PC-9 (cell line): Measurements from ENCODE around the gene PARK7. TPM values are rescaled to one million over a fixed set of nuclear protein-coding genes. Genes with fewer than 3 reads are reported as not detected.
A peak's percentile ranks its signal among the peaks of the same experiment; 100 is the strongest.

ENCODE experiments used
- BruUV-seq: library from RNA; stranded (reverse); fragments of 400-500 nt; replicated peaks from 2 replicates; lab custom pipeline; 2021; lab: Mats Ljungman, UMichigan
- CTCF ChIA-PET: fragments of 300-600 bp; sonication (Branson Sonifier 250); formaldehyde crosslinking; loops from one replicate; lab custom pipeline; 2022; ENCODE audit warnings: antibody characterized with exemption; lab: Charles Lee
- POLR2A ChIA-PET: fragments of 300-600 bp; sonication (Branson Sonifier 250); formaldehyde crosslinking; loops from one replicate; lab custom pipeline; 2022; ENCODE audit warnings: antibody characterized with exemption; ENCODE audit not compliant: unreplicated experiment; lab: Charles Lee
- DNase-seq, 2 experiments: peaks; one replicate each; pipeline versions ENCODE4 v3.0.0 to v3.0.0-alpha.2; 2015 to 2022; ENCODE audit warnings: mixed read lengths in 1 of 2
- H2AFZ ChIP-seq: fragments of 200-600 bp; sonication (generic); 2 replicates; pipeline ENCODE4 v1.8.1; 2017; ENCODE audit warnings: antibody characterized with exemption
- H3F3A ChIP-seq: fragments of 200-600 bp; sonication (generic); 2 replicates; pipeline ENCODE4 v1.8.1; 2017; ENCODE audit warnings: antibody characterized with exemption, mild to moderate bottlenecking, low read depth; ENCODE audit not compliant: insufficient read depth
- H3K27ac ChIP-seq: fragments of 200-600 bp; sonication (generic); 2 replicates; pipeline ENCODE4 v1.6.1; 2016; ENCODE audit warnings: mixed run types
- H3K27me3 ChIP-seq: fragments of 200-600 bp; sonication (generic); 2 replicates; pipeline ENCODE4 v1.6.1; 2016; ENCODE audit warnings: low read depth, mixed run types; ENCODE audit not compliant: insufficient read depth
- H3K36me3 ChIP-seq: fragments of 200-600 bp; sonication (generic); 2 replicates; pipeline ENCODE4 v1.6.1; 2016; ENCODE audit warnings: low read depth, mixed run types
- H3K4me1 ChIP-seq: fragments of 200-600 bp; sonication (generic); replicated peaks from 2 replicates; pipeline ENCODE4 v1.6.1; 2016; ENCODE audit warnings: mixed run types; ENCODE audit not compliant: insufficient read depth
- H3K4me2 ChIP-seq: fragments of 200-600 bp; sonication (generic); 2 replicates; pipeline ENCODE4 v1.6.1; 2017; ENCODE audit warnings: mixed run types
- H3K4me3 ChIP-seq: fragments of 200-600 bp; sonication (generic); 2 replicates; pipeline ENCODE4 v1.6.1; 2016; ENCODE audit warnings: mixed run types
- H3K79me2 ChIP-seq: fragments of 200-600 bp; sonication (generic); 2 replicates; pipeline ENCODE4 v1.6.1; 2017; ENCODE audit warnings: low read depth, mixed run types
- H3K9me2 ChIP-seq: fragments of 200-600 bp; sonication (generic); 2 replicates; pipeline ENCODE4 v1.8.1; 2017; ENCODE audit warnings: mild to moderate bottlenecking; ENCODE audit not compliant: insufficient read depth
- H3K9me3 ChIP-seq: fragments of 200-600 bp; sonication (generic); 2 replicates; pipeline ENCODE4 v1.8.1; 2016; ENCODE audit warnings: low read depth; ENCODE audit not compliant: insufficient read depth
- H4K20me1 ChIP-seq: fragments of 200-600 bp; sonication (generic); 2 replicates; pipeline ENCODE4 v1.8.1; 2017; ENCODE audit not compliant: insufficient read depth
- CTCF ChIP-seq: fragments of 200-600 bp; sonication (generic); conservative IDR thresholded peaks from 2 replicates; pipeline ENCODE4 v1.6.1; 2017; ENCODE audit warnings: mixed run types, antibody characterized with exemption, mild to moderate bottlenecking, moderate library complexity
- EZH2 ChIP-seq: fragments of 200-600 bp; sonication (generic); IDR thresholded peaks from 2 replicates; pipeline ENCODE4 v1.8.0; 2017; ENCODE audit warnings: antibody characterized with exemption, low read depth
- intact Hi-C: fragments of 100-400 bp; cut with micrococcal nuclease; formaldehyde crosslinking; loops from one replicate; pipeline ENCODE4 v1.10.0; 2022; ENCODE audit not compliant: unreplicated experiment
- total RNA-seq: library from RNA; stranded (reverse); gene quantifications from 2 replicates; pipeline ENCODE4 v1.2.3, GENCODE V29; 2021

Gene PARK7
- total RNA-seq, 1 experiment from 2014 or later = 291 TPM

GRCh38 chr1:8026153-8026975 lies 64.9 kb downstream of the PARK7 start, which contains the start of gene ERRFI1:
Gene ERRFI1 (minus strand): TSS chr1:8026309. CDS start chr1:8015619, 10,690 bp downstream.
- H3F3A ChIP-seq = peaks cover 59% of the 10 kb centered on the region
- peaks cover 40% of the 10 kb centered on the region for H3K36me3 ChIP-seq
- H3K9me2 ChIP-seq = no peaks in the 10 kb centered on the region
- H3K9me3 ChIP-seq = no peaks in the 10 kb centered on the region
- peak within 1 kb of the TSS; percentile 91 for H3K4me3 ChIP-seq
- peak within 1 kb of the TSS; percentile 93 for H3K4me2 ChIP-seq
- no peak within 1 kb of the TSS for H2AFZ ChIP-seq
- ChIA-PET CTCF (no interaction called here), POLR2A (interaction anchor here (0.6 to 0.7 kb wide), 2 partner anchors 51 to 68 kb away, joined by 3 read pairs; no protein-coding TSS in a partner anchor)
- H3K79me2 ChIP-seq = peaks cover 68% of the 10 kb centered on the region
- no peaks in the 10 kb centered on the region for H3K27me3 ChIP-seq
- intact Hi-C loops = loop anchor here (2.0 to 5.0 kb wide), 2 partner anchors 44 to 51 kb away; no protein-coding TSS in a partner anchor
- DNase-seq = peak; percentile 74 to 95
- H3K27ac ChIP-seq = peak within 1 kb of the TSS; percentile 98
- peaks cover 26% of the 10 kb centered on the region for H3K4me1 ChIP-seq
- BruUV-seq = no TSS peak
- TF ChIP-seq CTCF (no peak), EZH2 (no peak)
- peaks cover 42% of the 10 kb centered on the region for H4K20me1 ChIP-seq

- Histone ChIP-seq H3K79me2 (peaks cover 60% of the 10 kb centered on the region), H3F3A (peaks cover 51% of the 10 kb centered on the region), H3K4me3 (peak overlapping the region; percentile 71), H3K27me3 (no peaks in the 10 kb centered on the region), H3K27ac (peak overlapping the region; percentile 98), H3K9me3 (no peaks in the 10 kb centered on the region), H3K4me2 (peak overlapping the region; percentile 93), H3K4me1 (peaks cover 27% of the 10 kb centered on the region), H4K20me1 (peaks cover 34% of the 10 kb centered on the region), H3K9me2 (no peaks in the 10 kb centered on the region), H2AFZ (no peak overlapping the region), H3K36me3 (peaks cover 32% of the 10 kb centered on the region)
- POLR2A ChIA-PET = interaction anchor here (0.7 kb wide), 1 partner anchor 69 kb away, joined by 3 read pairs; no protein-coding TSS in a partner anchor
- TF ChIP-seq EZH2 = no peak
- TF ChIP-seq CTCF = no peak
- CTCF ChIA-PET = no interaction called here
- DNase-seq = no peak
- no TSS peak for BruUV-seq
- intact Hi-C loops = loop anchor here (2.0 to 5.0 kb wide), 2 partner anchors 44 to 50 kb away; no protein-coding TSS in a partner anchor
These were observed 65.7 kb downstream of the PARK7 start for GRCh38 chr1:8026976-8027747.
